PC-9 (cell line): ENCODE data around the gene ANKFY1.

Experiments used
- EZH2 ChIP-seq: fragments of 200-600 bp; sonication (generic); IDR thresholded peaks from 2 replicates; pipeline ENCODE4 v1.8.0; 2017; ENCODE audit warnings: antibody characterized with exemption, low read depth
- TF ChIP-seq, protein P1 (sequence below): fragments of 200-600 bp; sonication (generic); conservative IDR thresholded peaks from 2 replicates; pipeline ENCODE4 v1.6.1; 2017; ENCODE audit warnings: mixed run types, antibody characterized with exemption, mild to moderate bottlenecking, moderate library complexity

GRCh38 chr17:4310354-4311060 lies 46.7 kb upstream of the ANKFY1 start:
- TF ChIP-seq, protein P1, sequence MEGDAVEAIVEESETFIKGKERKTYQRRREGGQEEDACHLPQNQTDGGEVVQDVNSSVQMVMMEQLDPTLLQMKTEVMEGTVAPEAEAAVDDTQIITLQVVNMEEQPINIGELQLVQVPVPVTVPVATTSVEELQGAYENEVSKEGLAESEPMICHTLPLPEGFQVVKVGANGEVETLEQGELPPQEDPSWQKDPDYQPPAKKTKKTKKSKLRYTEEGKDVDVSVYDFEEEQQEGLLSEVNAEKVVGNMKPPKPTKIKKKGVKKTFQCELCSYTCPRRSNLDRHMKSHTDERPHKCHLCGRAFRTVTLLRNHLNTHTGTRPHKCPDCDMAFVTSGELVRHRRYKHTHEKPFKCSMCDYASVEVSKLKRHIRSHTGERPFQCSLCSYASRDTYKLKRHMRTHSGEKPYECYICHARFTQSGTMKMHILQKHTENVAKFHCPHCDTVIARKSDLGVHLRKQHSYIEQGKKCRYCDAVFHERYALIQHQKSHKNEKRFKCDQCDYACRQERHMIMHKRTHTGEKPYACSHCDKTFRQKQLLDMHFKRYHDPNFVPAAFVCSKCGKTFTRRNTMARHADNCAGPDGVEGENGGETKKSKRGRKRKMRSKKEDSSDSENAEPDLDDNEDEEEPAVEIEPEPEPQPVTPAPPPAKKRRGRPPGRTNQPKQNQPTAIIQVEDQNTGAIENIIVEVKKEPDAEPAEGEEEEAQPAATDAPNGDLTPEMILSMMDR: no peak
- no peak for TF ChIP-seq EZH2
